Fibroblast of mammary gland (primary cell): ENCODE measurements around the gene SPRED2.

ENCODE experiments used
- DNase-seq: peaks from one replicate; pipeline ENCODE4 v3.0.0-alpha.2; 2010; ENCODE audit warnings: low read depth
- H3K4me3 ChIP-seq: 2 replicates; pipeline ENCODE4 v1.5.1; 2011; ENCODE audit warnings: low read depth, mild to moderate bottlenecking, low read length, moderate library complexity; ENCODE audit not compliant: control insufficient read depth
- TF ChIP-seq, protein P1 (sequence below): conservative IDR thresholded peaks from 2 replicates; pipeline ENCODE4 v1.5.1; 2011; ENCODE audit warnings: low read depth, low read length, inconsistent platforms; ENCODE audit not compliant: control insufficient read depth, insufficient read depth

SPRED2 gene

DNA sequence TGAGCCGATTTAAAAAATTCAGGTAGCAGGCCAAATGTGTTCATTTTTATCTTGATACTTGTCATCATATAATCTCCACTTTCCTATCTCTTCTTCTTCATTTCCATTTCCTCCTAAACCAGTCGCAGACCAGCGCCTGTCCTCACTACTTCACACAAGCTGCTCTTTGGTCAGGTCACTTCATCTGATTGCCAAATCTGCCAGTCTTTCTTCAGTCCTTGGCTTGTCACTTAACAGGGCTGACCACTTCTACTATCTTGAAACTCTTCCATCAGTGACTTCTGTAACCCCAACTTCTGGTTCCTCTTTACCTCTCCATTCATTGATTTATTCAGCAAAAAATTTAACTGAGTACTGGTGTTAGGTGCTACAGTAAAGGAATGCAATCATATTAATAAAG is 18.0 kb upstream of the SPRED2 start:
- DNase-seq: no peak
- H3K4me3 ChIP-seq: no peak overlapping the region
- TF ChIP-seq, protein P1, sequence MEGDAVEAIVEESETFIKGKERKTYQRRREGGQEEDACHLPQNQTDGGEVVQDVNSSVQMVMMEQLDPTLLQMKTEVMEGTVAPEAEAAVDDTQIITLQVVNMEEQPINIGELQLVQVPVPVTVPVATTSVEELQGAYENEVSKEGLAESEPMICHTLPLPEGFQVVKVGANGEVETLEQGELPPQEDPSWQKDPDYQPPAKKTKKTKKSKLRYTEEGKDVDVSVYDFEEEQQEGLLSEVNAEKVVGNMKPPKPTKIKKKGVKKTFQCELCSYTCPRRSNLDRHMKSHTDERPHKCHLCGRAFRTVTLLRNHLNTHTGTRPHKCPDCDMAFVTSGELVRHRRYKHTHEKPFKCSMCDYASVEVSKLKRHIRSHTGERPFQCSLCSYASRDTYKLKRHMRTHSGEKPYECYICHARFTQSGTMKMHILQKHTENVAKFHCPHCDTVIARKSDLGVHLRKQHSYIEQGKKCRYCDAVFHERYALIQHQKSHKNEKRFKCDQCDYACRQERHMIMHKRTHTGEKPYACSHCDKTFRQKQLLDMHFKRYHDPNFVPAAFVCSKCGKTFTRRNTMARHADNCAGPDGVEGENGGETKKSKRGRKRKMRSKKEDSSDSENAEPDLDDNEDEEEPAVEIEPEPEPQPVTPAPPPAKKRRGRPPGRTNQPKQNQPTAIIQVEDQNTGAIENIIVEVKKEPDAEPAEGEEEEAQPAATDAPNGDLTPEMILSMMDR: no peak

DNA sequence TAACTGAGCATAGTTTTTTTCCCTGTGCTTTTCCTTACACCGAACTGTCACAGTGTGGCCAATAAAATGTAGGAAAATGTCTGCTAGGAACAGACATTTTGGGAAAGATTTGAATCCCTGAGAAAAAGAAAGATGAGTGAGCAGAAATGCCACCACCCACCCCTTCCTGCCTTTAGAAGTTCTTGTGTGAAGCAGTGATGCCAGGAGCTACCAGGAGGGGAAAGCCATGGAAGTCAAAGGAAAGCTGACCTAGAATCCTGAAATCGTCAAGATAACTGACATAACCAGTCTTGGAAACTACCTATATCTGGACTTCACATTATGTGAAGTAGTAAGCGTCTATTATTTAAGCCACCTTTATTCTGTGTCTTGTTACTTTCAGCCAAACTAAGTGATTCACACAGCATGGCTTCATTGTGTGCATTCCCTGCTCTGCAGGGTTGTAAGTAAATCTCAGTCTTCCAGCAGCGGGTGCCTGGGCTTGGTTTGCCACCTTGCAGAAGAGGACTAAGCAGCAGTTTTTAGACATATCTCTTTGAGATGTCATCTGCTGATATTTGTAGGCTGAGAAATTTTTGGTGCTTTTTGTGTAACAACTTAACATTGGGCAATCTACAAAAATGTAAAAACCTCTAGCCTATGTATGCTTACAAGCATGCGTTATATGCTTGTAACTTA is 11.2 kb upstream of the SPRED2 start:
- no peak overlapping the region for H3K4me3 ChIP-seq
- TF ChIP-seq, protein P1: no peak
- no peak for DNase-seq

DNA sequence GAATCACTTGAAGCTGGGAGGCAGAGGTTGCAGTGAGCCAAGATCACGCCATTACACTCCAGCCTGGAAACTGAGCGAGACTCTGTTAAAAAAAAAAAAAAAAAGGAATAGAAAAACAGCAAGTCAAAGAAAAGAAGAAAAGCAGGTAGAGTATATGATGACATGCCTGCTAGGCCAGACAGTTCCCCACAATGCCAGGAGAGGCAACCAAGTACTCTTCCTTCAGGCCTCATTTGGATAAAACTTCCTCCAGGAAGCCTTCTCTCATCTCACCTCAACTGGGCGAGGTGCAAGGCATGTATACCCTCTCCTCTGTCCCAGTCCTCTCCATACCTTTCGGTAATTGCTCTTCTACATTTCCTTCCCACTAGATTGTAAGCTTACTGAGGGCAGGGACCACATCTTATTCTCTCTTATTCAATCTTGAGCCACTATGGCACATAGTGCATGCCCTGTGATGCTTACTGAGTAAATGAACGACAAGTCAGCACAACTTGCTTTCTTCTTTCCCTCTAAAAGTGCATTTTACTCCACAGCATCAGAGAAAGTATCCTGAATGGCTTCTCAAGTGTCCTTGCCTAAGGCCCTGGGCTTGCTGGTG is 10.1 kb upstream of the SPRED2 start:
- DNase-seq: no peak
- no peak overlapping the region for H3K4me3 ChIP-seq
- TF ChIP-seq, protein P1: no peak

DNA sequence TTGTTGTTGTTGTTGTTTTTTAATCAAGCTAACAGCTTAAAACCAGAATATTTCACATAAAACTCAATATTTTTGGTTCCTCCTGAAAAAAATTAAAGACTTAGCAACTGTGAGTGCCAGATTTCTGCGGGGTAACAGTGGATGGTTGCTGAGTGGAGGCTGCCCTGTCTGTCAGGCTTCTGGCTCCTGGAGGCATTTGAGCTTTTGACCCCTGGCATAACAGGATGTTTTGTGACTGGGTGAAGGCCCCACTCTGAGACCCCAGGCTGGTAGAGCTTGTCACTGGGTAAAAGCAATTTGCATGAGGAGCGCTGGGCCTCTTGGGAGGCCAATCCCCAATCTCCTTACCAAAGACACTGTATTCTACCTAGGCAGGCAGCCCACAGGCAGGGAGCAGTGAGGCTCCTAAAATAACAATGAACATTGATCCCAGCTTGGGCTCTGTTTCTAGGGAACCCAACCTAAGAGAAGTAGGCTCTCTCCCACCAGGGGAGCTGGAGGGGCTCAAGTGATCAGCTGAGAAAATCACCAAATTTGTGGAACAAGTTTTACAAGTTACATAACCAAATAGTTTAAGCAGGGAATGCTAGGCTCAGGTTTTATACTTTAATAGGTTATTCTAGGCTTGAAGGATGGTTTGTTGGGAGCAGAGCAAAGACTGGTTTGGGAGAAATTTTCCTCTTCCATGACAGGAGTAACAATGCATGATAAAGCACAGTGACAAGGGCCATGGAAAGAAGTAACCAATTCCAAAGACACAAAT is 5.9 kb upstream of the SPRED2 start:
- DNase-seq: no peak
- TF ChIP-seq, protein P1: no peak

DNA sequence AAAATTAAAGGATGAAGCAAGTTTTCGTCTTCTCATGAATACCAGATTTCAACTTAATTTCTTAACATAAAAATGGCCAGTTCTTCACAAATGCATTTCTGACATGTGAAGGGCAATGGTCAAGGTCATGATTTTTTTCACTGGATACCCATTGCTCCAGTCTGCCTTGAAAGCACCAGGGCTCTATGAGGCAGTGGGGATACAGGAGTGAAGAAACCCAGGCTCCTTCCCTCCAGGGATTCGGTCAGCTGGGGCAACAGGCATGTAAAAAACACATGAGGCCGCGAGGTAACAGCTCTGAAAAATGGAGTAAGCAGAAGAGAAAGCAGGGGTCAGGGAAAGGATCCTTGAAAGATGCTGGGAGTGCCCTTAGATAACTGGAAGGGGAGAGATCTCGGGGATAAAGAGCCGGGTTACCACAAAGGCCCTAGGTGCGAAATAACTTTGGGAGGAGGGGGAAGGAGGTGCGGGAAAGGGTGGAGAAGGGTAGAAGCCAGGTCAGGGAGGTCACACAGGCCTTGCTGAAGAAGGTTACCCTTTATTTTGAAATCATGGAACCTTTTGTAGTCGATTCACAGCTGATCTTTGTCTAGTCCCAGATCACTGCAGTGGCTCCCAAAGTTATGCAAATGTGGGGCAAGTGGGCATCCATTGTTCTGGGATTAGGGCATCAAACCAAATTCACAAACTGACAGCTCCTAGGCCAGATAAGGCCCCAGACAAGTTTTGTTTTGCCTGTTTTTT is 5.2 kb upstream of the SPRED2 start:
- no peak overlapping the region for H3K4me3 ChIP-seq
- TF ChIP-seq, protein P1: no peak
- DNase-seq: no peak

More for the DNA sequence above, 5.9 kb upstream of the SPRED2 start:
- H3K4me3 ChIP-seq: no peak overlapping the region

DNA sequence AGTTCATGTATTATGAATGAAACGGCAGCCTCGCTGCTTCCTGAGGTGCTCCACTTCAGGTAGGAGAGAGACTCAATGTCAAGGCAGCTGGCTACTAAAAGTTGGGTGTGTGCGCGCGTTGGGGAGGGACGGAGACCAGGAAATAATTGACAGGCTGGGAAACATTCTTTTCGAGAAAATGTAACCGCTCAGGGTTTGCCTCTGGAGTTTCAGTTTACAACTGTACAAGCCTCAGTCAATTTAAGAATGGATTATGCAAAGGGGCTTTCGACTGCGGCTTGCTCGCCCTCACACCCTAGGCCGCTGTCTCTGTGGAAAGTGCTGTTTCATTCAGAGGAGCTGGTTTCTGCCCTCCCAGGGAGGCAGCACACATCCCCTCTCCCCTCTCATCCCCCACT is 4.4 kb upstream of the SPRED2 start:
- TF ChIP-seq, protein P1: no peak
- H3K4me3 ChIP-seq: peak overlapping the region; percentile 69
- no peak for DNase-seq
